ENCODE results near the gene MAFG.
"Not testable (repeated sequence)": the region's sequence is repeated elsewhere in the genome, so short reads cannot be mapped to it uniquely, and the experiment has no call there.

MAFG gene

DNA sequence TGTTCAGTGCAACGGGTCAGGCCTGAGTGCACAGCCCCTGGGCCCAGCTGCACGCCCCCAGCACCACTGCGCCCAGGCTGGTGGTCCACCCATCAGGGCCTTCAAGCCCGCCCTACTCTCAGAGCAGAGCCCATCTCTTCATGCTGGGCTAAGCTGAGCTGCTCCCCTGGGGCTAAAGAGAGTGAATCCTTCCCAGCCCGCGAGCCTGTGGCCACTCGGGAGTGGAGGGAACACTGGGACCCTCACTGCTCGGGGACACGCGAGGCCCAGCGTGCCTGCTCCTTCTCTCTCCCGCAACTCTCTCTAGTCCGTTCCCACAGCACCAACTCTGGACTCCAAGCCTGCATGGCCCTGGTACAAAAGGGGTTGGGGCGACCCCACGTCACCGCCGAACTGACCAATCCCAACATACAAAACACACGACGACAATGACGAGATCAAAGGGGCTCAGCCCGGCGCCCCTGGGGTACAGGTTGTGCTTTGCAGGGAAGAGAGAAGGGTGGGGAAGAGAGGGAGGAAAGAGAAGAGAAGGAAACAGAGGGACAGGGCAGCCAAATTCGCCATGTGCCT lies 5.5 kb downstream of the MAFG start:
- DNase-seq, result no peak

DNA sequence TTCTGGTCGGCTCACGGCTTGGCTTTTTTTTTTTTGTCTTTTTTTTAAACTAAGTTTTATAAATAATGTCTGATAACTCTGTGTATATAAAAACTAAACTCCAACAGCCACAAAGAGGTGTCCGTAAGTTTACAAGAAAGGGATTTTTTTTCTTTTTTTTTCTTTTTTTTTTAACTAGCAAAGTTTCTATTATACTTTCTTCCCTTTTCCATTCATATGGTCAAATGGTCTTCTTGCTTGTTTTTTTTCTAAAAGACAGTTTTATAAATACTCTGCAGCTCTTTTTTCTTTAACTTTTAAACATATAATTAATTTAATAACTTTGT lies 6.0 kb downstream of the MAFG start:
- no peak for DNase-seq

DNA sequence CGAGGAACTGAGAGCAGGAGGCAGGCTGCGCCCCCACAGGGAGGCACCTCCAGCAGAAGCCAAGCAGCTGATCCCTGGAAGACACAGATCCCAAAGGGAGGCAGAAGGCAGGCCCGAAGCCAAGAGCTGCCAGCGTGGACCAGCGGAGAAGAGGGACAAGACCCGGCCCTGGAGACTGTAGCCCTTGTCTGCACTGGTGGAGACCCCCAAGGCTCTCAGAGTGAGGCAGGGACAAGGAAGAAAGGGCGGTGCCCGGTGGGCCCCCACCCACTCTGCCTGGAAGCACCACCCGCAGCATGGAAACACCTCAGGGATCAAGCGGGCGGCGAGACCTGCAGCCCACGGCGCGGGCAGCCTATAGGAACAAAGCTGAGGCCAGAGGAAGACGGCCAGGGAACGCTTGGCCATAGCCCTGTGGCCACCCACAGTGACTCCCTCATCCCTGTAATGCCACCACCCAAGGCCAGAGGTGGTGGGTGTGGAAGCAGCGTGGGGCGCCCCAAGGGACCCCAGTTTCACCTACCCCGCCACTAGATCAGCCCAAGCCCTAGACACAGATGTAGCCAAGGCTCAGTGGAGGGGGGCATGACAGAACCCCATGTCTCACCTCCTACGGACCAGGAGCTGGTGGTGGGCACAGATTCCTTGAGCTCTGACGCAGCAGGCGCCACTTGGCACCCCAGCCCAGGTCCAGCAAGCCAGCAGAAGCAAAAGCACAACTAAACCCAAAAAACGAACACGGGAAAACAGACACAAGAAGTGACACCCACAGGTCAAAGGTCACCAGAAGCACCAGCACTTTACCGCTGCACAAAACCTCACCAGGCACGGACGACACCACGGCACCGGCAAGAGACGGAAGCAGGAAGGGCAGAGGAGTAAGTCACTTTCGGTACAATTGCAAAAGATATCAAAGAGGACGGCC lies 6.7 kb downstream of the MAFG start:
- DNase-seq, result no peak

DNA sequence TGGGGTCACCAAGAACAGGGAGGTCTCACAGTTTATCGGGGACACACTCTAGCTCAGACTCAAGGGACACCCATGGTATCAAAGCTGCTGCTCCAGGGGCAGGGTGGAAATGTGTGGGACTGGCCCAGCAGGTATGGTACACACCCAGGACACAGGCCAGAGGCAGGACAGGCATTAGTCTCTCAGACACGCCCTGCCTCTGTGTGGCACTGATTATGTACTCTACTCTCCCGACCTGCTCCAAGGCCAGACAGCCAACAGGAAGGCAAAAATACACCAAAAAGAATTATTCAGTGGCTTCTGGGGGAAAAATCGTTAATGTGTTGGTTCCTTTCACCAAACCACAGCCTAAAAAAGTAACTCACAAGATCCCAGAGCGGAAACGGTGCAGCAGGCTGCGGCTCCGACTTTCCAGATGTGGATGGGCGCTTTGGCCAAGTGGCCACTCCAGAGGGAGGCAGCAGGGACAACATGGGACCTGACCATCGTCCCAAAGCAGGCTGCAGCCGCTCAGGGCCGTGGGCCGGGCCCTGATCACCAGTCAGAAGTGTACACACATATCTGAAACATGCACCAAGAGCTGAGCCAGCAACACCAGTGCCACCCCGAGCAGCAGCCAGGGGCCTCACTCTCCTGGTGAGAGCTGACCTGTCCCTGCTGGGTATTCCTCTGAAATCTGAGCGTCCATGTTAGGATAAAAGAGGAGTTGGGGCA lies 8.5 kb downstream of the MAFG start:
- no peak for DNase-seq

DNA sequence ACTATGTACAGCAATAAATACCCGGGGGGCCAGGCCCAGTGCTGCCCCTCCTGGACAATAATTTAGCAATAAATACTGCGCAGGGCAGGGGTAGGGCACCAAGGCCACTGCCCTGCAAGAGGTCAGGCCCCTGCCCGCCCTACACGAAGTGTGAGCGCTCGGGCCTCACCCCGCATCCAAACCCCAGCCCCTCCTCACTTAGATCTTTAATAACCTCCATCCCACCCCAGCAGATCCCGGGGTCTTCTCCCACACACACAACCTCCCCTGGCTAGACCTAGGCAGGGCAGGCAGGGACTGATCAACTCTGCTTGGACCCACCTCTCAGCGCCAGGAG lies 9.2 kb downstream of the MAFG start:
- DNase-seq, result not testable (repeated sequence)

DNA sequence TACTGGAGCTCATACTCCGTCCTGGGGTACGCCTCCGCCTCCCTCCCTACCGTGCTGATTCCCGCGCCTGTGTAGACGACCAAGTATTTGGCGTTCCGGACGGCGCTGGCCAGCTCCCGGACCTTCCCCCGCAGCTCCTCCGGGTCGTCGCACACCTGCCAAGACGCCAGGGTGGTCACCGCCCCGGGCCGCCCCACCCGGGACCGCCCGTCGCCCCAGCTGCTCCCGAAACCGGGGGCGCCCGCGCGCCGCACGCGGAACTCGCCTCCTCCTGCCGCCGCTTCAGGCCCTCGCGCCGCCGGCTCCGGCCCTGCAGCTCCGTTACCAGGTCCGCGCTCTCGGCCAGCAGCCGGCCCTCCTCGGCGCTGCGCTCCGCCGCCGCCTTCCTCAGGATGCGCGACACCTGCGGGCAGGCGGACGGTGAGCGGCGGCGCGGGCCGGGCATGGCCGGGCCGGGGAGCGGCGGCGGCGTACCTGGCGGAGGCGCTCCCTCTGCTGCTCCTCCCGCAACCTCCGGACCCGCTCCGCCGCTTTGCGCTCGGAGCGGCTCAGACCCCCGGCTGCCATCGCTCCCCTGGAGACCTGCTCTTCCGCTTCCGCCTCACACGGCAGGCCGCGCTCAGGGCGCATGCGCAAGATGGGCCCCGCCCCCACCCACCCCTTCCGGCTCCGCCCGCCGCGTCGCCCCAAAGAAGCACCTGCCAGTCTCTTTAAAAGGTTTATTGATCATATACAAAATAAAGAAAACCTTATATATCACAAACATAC lies 9.8 kb downstream of the MAFG start, which contains the start of gene SIRT7:
SIRT7 (minus strand) TSS at position 612 of the 768 bp plus-strand sequence; CDS start at position 567, 45 bp downstream.
- DNase-seq, result peak; percentile 68

DNA sequence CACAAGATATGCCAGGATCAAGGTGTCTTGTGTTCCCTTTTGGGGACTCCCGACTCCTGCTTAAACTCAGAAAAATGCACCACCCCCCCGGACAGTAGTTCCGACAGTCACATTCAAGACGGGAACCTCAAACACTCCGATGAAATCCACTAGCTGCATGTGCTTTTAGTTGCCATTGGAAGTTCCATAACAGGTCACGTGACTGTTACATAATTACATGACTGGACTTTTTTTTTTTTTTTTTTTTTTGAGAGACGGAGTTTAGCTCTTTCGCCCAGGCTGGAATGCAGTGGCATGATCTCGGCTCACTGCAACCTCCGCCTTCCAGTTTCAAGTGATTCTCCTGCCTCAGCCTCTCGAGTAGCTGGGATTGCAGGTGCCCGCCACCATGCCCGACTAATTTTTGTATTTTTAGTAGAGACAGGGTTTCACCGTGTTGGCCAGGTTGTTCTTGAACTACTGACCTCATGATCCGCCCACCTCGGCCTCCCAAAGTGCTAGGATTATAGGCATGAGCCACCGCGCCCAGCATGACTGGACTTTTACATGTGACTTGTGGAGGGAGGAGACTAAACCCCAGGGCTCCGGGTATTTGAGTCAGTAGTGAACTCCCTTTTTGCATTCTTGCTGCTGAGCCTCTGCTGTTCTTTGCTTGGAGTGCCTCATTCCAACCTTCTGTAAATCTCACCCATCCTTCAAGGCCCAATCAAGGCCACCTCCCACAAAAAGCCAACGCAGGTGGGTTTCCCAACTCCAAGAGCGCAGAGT lies 11.1 kb downstream of the MAFG start:
- no peak for DNase-seq

DNA sequence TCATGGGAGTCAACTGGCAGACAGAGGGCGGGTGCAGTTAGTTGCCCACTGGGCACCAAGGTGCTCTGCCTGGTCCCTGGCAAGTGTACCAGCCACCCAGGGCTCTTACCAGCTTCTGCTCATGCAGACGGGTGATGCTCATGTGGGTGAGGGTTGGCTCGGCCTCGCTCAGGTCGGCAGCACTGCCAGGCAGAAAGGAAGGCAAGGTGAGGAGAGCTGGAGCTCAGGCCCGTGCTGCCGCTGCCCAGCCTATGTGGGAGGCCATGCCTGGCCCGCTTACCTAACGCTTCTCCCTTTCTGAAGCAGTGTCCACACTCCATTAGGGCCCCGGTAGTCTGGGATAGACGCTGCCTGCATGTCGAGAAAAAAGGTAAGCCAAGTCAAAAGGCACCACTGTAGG lies 12.2 kb downstream of the MAFG start:
- no peak for DNase-seq

DNA sequence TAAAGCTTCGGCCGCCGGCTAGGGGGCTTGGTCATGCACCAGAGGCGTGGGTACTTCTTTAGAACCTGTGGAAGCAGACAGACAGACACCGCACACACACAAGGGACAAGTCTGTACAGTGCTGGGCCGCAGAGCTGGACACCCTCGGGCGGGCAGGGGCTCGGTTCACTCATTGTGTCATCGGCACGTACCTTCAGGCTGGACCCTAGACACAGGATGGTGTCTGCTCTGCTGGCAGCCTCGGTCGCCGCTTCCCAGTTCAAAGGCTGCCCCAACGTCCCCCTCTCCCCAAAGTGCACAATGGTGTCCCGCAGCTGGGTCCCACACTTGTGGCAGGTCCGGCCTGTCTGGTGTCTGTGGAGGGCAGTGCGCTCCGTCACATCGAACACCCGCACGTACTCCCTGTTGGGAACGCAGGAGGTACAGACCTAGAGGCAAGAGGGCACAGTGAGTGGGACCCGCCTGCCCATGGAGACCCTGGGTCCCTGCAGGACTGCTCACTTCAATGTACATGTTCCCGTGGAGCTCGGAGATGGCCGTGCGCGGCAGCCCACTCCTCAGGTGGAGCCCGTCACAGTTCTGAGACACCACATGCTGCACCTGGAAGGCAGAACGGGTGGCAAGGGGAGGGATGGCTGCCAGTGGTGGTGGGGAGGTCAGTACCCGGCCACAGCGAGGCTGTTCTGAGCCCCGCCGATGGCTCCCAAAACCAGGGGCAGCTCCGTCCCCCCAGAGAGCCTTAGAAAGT lies 13.3 kb downstream of the MAFG start:
- DNase-seq, result no peak

DNA sequence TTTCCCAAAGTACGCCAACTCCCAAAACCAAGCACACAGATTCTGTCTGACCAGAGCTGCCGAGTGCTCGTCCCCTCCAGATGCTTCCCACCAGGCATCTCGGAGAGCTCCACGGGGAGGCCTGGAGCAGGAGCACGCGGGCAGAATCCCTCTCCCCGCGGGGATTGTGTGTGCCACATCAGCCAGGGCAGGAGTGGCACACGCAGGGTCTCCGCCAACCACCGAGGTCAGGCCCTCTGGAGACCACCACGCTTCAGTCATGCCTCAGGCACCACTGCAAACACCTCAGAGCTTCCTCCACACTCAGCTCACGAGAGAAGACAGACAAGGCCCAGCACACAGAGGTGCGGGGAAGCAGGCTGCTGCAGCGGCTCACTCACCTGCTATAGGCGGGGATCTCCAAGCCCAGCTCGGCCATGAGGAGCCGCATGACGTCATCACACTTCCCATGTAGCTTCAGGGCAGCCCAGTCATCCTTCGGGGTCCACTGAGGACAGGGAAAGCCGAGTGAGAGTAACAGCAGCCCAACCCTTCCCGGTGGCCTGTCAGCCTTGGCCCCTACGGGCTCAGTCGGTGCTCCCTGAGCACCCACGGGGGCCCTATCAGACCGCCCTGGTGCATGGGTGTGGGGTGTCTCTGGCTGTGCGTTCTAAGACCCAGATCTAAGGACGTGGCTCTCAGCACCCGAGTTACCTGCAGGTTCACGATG lies 14.0 kb downstream of the MAFG start:
- DNase-seq, result no peak

DNA sequence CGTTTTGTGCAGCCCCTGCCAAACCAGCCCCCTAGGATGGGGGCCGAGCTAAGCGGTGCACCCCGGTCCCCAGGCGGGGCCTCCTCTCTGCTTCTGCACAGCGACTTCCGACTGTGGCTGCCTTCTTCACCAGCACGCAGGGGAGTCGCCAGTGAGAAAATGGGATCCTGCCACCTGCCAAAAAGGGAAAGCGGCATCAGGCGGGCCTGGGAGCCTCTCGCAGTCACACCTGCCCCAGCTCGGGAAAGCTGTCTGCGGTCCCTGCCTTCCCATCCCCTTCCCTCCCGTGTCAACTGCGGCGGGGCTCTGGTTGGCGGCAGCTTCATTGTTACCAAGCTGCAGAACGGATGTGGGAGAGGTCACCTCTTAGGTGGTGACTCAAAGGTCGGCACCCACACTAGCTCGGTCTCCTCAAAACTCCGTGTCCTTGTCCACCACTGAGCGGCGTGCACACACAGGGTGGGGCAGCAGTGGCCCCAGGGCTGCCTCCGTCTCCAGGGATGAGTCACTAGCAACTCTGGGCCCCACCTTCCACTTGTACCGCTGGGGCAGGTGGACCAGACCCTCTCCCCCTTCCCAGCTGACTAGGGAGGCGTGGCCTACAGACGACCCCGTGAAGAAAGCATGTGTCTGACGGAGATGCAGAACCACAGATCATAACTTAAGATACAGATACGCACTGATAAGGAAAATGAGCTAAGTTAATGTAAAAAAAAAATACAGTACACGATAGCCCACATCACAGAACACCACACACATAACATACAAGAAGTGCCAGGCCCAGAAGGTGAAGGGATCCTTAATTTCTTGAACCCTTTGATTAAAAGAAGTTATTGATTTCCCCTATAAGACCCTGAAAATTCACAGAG lies 14.9 kb downstream of the MAFG start:
- no peak for DNase-seq

DNA sequence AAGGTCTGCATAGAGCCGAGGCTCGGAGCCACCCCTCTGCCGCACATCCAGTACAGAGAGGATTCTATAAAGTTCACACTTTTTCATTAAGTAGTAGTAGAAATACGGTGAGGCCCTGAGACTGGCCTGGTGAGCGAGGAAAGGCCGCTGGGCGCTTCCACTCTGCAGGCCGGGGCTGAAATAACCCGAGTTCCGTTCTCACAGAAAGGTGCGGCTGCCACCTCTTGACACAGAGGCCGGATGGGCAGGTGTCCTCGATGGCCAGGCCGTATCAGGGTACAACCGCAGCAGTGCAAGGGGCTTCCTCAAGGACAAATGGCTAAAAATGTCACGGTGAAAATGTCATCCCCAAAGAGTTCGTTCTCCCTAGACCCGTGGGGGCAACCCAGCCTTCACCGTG lies 15.6 kb downstream of the MAFG start:
- no peak for DNase-seq

DNA sequence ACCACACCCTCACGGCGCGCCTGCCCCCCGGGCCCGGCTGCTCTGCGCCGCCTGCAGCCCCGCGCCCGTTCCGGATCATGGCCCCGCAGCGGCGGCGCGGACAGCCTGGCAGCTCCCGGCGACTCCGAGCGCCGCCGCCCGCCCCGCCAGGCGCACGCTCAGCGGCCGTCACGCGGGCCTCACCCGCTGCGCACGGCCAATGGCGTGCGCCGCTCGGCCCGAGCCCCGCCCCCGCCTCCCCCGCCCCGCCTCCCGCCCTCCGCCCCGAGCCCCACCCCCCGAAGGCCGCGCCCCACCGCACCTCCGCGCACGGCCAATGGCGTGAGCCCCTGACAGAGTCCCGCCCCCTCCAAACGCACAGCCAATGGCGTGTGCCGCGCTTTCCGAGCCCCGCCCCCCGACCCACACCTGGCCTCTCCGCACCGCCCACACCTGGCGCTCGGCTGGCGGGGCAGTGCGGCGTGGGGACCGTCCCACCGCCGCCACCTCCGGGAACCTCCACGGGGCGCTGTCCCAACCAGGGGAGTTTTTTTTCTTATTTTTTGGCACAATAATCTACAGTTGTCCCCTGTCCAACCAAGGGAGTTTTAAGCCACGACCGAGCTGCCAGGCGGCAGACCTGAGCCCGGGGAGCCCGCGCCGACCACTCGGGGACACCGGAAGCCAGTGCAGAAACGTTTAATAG lies 16.1 kb downstream of the MAFG start, which contains the start of gene PCYT2:
PCYT2 (minus strand) TSS at position 123 of the 685 bp plus-strand sequence; CDS start at position 79, 44 bp downstream.
- DNase-seq, result peak; percentile 68

DNA sequence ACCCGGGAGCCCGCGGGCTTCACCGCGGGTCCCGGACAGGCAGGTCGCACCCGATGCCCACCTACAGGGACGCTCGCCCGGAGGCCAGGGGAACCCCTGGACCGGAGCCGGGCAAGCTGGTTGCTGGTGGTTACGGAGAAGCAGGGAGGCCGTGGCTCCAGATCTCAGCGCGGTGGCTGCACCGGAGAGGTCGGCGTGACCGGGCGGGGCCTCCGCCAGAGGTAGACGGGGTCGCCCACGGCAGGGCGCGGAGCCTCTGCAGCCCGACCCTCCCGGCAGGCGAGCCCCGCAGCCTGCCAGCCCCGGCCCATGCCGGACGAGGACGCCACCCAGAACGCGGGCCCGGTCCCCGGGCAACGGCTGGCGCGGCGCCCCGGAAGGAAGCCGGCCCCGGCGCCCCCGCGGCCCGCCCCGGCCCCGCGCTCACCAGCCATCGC lies 16.7 kb downstream of the MAFG start:
- DNase-seq, result no peak

DNA sequence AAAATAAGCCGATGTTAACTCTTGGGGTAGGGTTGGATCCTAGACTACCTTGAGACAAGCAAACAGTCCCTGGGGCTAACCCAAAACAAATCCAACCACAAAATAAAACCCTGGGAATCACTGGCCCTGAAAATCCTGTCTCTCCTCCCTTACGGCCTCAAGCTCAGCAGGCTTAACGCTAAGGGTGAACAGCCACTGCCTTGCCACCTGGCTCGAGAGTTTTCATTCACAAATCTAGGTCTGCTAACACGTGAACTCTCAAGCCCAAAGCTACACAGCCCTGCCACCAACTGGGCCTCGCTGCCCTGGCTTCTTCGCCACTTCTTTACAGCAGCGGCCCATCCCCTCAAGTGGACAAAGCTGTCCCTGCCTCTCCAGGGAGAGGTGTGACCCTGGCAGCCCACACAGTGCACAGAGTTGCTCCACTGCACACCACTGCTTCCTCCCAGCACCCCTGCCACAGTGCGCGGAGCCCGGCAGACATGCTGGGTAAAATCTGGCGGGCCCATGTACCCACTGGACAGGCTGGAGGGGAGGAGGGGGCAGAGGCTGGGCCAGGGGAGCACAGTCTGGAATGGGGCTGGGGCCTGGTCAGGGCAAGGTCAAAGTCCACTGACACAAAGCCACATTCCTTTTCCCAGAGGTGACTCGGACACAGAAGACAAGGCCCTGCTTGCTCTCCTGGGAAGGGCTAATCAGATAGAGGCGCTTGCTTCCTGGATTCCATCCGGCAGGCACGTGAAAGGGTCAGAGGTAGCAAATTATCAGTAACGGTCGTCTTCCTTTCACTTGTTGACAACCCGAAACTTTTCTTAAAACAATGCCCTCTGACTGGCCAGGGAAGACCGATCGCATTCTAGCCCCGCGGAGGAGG lies 17.3 kb downstream of the MAFG start:
- no peak for DNase-seq

DNA sequence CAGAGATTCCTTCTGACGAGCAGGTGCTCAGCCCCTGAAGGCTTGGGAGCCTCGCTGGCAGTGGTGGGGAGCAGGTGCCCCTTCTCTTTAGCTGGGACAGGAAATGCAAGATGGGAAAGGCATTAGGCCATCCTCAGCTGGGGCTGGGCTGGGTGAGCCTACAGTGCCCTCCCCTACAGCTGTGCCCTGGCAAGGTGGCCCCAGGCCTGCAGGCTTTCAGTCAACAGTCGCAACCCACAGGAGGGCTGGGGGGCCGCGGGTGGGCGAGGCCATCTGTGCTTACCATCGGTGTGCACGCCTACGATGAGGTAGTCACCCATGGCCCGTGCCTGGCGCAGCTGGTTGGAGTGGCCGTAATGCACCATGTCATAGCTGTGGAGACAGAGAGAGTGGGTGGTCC lies 18.3 kb downstream of the MAFG start:
- DNase-seq, result no peak

DNA sequence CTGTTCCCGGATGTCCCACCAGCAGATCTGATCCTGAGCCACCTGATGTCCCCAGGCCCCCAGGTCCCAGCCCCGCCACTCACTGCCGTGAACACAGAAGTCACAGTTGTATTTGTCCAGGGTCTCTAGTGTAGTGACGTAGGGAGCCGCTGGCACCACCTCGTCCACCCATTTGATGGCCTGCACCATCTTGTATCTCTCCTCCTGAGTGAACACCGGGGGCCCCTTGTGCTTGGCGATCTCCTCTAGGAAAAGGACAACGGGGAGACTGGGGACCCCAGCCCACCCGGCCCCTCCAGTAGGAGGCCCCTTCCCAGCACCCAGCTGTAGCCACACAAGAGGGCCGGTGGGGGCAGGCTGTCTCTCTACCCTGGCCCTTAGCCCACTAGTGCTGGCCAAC lies 18.7 kb downstream of the MAFG start:
- no peak for DNase-seq

Data from NCI-H1694 (cell line).